HG03135 (cell line): Measurements from ENCODE around the gene ADAMTS4.

Source experiments
- ATAC-seq: cut with Tn5 transposase; IDR thresholded peaks from one replicate; pipeline ENCODE4 v1.9.1; 2021; ENCODE audit warnings: mild to moderate bottlenecking, moderate library complexity; ENCODE audit not compliant: unreplicated experiment

ADAMTS4 gene

DNA sequence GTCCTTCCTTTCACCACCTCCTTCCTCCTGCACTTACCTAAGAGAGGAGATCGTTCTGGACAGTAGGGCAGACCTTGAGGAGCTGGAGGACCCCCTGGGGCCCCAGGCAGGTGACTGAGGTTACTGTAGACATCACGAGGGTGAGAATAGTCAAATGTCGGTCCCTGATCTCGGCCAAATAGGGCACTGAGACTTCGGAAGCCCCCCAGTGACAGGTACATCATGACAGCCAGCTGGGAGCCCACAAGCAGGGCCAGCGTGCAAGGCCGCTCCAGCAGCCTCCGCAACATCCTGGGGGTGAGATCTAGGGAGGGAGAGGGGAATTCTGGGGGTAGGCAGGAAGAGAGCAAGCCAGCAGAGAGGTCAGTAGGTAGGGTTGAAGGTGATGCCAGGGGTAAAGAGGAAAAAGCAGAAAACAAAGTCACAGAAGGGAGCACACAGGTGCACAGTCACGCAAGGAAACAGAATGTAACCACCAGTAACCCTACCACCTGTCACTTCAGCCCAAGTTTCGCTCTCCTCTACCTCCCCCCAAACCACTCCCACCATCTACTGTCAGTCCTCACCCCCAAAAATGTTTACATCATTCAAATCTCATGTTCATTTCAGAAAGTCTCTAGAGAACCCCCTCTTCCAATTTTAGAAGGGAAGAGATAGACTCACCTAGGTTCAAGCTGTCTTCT is 22.9 kb downstream of the ADAMTS4 start:
- ATAC-seq: no peak

- no peak for ATAC-seq
These were observed 23.9 kb downstream of the ADAMTS4 start for GRCh38 chr1:161174911-161175310.

- ATAC-seq: no peak
These were observed 25.1 kb downstream of the ADAMTS4 start for GRCh38 chr1:161173711-161174110.

DNA sequence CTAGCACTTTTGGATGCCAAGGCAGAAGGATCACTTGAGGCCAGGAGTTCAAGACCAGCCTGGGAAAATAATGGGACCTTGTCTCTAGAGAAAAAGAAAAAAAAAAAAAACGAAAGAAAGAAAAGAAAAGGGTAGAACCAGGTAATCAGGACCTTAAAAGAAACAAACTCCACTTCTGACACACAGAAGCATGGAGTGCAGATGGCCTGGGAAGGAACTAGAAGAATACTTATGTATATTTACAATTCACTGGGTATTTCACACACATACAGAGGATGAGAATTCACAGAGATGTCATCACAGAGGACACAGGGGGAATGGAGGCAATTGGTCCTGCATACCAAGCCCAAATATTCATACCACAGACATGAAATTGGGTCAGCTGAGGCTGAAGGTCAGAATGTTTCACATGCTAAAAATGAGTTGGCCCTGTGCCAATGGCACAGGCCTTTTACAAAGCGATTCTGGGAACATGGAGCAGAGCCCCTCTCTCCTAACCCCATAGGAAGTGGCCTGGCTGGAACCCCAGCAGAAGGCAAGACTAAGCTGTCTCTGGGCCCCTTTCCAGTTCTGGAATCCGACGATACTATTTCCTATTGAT is 26.0 kb downstream of the ADAMTS4 start:
- ATAC-seq: no peak

DNA sequence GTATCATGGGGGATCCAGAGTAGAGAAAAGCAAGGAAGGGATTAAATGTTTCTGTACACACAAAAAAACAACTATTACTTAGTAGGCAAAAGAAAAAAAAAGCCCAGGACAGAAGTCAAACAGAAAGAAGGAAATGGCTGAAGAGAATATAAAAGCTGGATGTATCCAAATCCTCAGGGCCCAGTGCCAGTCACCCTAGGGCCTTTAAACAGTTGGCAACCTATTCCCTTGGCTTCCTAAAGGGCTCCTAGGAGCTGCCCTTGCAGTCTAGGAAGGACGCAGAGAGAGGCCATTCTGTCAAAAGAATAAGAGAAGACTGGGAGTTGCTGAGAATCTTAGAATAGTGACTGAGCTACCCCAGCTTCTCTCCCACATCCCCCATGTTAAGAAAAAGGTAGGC is 26.5 kb downstream of the ADAMTS4 start:
- ATAC-seq: no peak

DNA sequence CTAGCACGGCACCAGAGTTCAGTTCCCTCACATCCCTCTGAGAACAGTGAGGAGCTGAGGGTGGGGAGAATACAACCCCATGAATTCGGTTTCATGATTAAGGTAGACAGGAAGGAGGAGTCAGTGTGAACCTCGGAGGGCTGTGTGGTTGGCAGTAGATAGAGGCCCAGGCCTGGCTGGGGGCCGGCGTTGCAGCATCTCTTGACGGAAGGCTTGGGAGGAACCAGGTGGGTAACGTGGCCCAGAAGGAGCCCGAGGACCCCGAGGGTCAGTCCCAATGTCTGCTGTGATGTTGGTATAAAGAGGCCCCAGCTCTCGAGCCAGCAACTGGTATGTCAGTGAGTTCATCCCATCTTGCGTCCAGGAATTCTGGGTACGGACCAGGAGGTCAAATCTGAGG is 27.2 kb downstream of the ADAMTS4 start:
- ATAC-seq: no peak

GRCh38 chr1:161171191-161171590 is 27.7 kb downstream of the ADAMTS4 start:
- no peak for ATAC-seq

DNA sequence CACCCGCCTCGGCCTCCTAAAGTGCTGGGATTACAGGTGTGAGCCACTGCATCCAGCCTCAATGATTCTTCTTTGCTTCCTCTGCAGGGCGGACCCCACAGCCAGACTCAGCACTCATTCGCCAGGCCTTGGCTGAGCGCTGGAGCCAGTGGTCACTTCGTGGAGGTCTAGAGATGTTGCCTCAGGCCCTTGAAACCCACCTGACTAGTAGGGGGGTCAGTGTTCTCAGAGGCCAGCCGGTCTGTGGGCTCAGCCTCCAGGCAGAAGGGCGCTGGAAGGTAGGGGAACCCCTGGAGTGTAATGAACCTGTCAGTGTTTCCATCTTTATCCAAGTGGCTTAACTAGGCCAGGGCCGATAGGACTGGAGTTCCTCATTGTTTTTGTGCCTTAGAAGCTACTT is 29.9 kb downstream of the ADAMTS4 start:
- no peak for ATAC-seq

DNA sequence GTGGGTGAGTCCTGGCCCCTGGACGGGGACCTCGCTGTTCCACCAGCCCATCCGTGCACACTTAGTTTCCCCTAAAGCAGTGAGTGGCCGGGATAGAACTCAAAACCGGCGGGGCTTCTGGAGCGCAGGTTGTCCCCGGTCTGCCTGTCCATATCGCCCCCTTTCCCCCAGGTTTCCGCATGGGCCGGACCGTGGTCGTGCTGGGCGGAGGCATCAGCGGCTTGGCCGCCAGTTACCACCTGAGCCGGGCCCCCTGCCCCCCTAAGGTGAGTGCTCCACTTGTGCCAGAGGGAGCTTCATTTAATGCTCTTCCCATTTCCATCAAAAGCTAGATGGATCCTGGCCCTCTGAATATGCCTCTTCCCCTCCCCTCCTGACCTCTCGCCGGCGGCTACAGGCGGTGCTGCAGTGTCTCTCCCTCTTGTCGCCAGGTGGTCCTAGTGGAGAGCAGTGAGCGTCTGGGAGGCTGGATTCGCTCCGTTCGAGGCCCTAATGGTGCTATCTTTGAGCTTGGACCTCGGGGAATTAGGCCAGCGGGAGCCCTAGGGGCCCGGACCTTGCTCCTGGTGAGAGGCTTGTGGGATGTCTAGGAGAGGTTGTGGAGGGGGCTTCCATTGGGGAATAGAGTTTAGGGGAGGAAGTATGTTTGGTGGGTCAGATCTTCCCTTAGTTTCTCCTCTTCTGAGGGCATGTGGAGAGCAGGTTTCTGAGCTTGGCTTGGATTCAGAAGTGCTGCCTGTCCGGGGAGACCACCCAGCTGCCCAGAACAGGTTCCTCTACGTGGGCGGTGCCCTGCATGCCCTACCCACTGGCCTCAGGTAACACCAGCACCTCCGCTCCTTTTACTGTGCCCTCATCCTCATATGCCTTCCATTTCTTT is 31.9 kb downstream of the ADAMTS4 start:
- ATAC-seq: no peak

GRCh38 chr1:161165742-161166668 is 32.8 kb downstream of the ADAMTS4 start, which contains the start of gene PPOX:
TSS of gene PPOX (plus strand) at chr1:161166426. CDS start at chr1:161166848, 422 bp downstream.
- ATAC-seq: peak; percentile 89

- no peak for ATAC-seq
These were observed 33.8 kb downstream of the ADAMTS4 start for GRCh38 chr1:161164901-161165610.

GRCh38 chr1:161163793-161164192 is 35.1 kb downstream of the ADAMTS4 start:
- ATAC-seq: no peak

GRCh38 chr1:161162806-161163205 is 36.0 kb downstream of the ADAMTS4 start:
- no peak for ATAC-seq

DNA sequence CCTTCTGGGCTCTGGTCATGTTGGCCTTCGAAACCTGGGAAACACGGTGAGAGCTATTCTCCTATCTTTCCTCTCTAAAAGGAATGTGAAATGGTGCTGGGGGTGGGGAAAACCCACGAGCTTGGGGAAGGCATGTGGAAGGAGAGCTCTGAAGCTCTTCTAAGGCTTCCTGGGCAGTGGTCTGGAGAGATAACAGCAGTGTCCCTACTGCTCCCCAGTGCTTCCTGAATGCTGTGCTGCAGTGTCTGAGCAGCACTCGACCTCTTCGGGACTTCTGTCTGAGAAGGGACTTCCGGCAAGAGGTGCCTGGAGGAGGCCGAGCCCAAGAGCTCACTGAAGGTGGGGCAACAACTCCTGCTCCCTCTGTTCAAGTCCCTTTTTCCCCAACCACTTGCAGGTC is 36.8 kb downstream of the ADAMTS4 start:
- no peak for ATAC-seq

DNA sequence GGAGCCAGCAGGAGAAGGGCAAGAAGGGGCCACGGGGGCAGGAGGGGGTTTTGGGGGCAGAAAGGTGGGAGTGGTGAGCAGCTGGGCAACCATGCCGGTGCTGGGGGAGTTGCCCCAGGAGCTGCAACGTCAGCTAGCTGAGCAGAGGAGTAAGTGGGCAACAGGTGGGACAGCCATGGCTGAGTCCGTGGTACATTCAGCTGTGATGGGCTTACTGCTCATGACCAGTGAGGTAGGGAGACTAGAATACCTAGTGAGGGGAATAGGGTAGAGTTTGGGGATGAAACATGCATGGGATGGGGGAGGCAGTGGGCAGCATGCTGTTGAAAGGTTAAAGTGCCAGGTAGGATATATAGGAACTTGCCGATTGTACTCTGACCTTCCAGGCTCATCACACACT is 37.2 kb downstream of the ADAMTS4 start:
- ATAC-seq: no peak

DNA sequence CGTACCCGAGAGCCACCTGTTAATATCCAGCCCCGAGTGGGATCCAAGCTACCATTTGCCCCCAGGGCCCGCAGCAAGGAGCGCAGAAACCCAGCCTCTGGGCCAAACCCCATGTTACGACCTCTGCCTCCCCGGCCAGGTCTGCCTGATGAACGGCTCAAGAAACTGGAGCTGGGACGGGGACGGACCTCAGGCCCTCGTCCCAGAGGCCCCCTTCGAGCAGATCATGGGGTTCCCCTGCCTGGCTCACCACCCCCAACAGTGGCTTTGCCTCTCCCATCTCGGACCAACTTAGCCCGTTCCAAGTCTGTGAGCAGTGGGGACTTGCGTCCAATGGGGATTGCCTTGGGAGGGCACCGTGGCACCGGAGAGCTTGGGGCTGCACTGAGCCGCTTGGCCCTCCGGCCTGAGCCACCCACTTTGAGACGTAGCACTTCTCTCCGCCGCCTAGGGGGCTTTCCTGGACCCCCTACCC is 38.1 kb downstream of the ADAMTS4 start:
- no peak for ATAC-seq

GRCh38 chr1:161159913-161160243 is 39.0 kb downstream of the ADAMTS4 start:
- ATAC-seq: peak; percentile 4

DNA sequence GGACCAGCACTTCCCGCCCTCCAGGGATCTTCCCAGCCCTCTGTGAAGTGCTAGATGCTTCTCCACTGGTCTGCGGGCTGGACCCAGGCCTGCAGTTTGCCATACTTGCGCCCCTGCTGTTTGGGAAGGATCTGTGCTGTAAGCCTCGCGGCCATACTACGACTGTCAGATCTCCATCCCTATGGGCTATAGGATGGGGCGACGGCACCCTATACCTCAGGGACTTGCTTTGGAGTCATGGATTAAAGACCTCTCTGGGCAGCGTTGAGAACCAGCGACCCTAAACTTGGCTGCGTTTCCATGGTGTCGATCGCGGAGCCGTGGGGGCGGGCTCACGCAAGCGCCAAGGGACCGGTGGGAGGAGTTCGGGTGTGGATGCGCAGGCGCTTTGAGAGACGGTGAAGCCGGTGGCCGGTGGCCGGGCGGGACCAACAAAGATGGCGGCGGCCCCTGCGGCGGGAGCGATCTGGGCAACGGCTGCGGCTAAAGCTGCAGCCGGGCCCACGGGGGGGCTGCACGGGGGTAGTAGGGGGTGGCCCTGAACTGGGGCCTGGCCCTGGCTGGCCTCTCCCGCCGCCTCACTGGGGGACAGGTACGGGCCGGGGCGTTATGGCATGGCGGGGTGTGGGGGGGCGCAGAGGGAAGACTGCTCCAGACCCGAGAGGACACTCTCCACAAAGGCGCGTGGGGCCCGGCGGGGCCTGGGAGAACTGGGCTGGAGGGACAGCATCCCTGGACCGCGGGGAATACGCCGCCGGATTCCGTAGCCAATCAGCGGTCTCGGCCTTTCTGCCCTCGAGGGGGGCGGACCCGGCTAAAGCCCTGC is 39.6 kb downstream of the ADAMTS4 start, which contains the start of gene USP21:
TSS of gene USP21 (plus strand) at position 414 of the 826 bp plus-strand sequence. CDS start 1,141 bp downstream, outside the sequence.
- ATAC-seq: peak; percentile 71
